ENCODE data around the gene NAV3. TPM values are rescaled to one million over a fixed set of nuclear protein-coding genes. Genes with fewer than 3 reads are reported as not detected.

Gene NAV3
- total and polyA plus RNA-seq, 4 donors, result 0.22 to 1.7 (median 0.71) TPM

DNA sequence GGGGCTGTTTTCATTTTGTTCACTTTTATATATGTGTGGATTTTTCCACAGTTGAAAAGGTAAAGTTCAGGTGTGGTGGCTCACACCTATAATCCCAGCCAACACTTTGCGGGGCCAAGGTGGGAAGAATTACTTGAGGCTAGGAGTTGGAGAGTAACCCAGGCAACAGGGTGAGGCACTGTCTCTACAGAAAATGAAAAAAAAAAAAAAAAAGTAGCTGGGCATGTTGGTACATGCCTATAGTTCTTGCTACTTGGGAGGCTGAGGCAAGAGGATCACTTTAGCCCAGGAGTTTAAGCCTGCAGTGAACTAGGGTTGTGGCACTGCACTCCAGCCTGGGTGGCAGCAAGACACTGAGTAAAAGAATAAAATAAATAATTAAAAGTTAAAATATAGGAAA, 326.5 kb downstream of the NAV3 start:
- Histone ChIP-seq H3K9me3 (ENCODE audit: control insufficient read depth in 4 of 4, low read length in 3 of 4) (no peaks in the 10 kb centered on the region), H3K9ac (ENCODE audit: low read depth in 1 of 2, low read length in 2 of 2) (no peak overlapping the region), H3K27ac (ENCODE audit: low read depth in 1 of 2, low read length in 2 of 2) (no peak overlapping the region), H3K36me3 (ENCODE audit: control insufficient read depth in 4 of 4, insufficient read depth in 3 of 4, low read depth in 1 of 4, low read length in 3 of 4) (no peaks in the 10 kb centered on the region), H3K27me3 (ENCODE audit: control insufficient read depth in 4 of 4, insufficient read depth in 4 of 4, low read length in 3 of 4) (no peaks in the 10 kb centered on the region), H3K4me3 (ENCODE audit: low read depth in 1 of 3, low read length in 3 of 3) (no peak overlapping the region), H3K4me1 (ENCODE audit: control insufficient read depth in 4 of 4, insufficient read depth in 4 of 4, low read length in 3 of 4) (no peaks in the 10 kb centered on the region)
- TF ChIP-seq, protein P1, sequence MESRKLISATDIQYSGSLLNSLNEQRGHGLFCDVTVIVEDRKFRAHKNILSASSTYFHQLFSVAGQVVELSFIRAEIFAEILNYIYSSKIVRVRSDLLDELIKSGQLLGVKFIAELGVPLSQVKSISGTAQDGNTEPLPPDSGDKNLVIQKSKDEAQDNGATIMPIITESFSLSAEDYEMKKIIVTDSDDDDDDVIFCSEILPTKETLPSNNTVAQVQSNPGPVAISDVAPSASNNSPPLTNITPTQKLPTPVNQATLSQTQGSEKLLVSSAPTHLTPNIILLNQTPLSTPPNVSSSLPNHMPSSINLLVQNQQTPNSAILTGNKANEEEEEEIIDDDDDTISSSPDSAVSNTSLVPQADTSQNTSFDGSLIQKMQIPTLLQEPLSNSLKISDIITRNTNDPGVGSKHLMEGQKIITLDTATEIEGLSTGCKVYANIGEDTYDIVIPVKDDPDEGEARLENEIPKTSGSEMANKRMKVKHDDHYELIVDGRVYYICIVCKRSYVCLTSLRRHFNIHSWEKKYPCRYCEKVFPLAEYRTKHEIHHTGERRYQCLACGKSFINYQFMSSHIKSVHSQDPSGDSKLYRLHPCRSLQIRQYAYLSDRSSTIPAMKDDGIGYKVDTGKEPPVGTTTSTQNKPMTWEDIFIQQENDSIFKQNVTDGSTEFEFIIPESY (IDR thresholded peaks at IDR 0.05), result no peak
- TF ChIP-seq JUND (IDR thresholded peaks at IDR 0.05) (no peak), TAF1 (conservative IDR thresholded peaks at IDR 0.05) (no peak), HNF4G (IDR thresholded peaks at IDR 0.05) (no peak), SP1 (IDR thresholded peaks at IDR 0.05) (no peak)
- TF ChIP-seq, protein P2, sequence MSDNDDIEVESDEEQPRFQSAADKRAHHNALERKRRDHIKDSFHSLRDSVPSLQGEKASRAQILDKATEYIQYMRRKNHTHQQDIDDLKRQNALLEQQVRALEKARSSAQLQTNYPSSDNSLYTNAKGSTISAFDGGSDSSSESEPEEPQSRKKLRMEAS (IDR thresholded peaks at IDR 0.05), result no peak
- TF ChIP-seq, protein P3, sequence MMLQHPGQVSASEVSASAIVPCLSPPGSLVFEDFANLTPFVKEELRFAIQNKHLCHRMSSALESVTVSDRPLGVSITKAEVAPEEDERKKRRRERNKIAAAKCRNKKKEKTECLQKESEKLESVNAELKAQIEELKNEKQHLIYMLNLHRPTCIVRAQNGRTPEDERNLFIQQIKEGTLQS (IDR thresholded peaks at IDR 0.05), result no peak
- no peak for DNase-seq (ENCODE audit: low spot score)
- 95% methylated on average over 1 of the region's 1 CpG for WGBS

DNA sequence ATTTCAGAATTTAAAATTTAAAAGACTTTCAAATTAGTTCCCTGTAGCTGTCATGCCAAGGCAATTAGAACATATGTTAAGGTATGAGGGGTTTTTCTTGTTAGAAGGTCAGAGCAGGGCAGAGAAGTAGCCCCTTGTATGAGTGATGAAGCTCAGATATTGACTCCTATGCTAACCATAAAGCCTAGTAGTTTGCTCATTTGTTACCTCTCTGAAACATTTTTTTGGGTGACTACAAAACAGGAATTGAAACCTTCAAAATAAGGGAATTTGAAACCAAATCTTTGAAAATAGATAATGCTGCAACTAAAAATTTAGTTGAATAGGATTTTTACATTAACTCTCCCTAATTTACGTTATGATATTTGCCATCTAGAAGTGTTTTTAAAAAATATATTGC, 333.5 kb downstream of the NAV3 start:
- no peak overlapping the region for H3K9ac ChIP-seq (ENCODE audit: low read depth in 1 of 2, low read length in 2 of 2)
- H3K9me3 ChIP-seq (ENCODE audit: control insufficient read depth in 4 of 4, low read length in 3 of 4), result no peaks in the 10 kb centered on the region
- H3K27ac ChIP-seq (ENCODE audit: low read depth in 1 of 2, low read length in 2 of 2), result no peak overlapping the region
- no peak overlapping the region for H3K4me3 ChIP-seq (ENCODE audit: low read depth in 1 of 3, low read length in 3 of 3)
- H3K36me3 ChIP-seq (ENCODE audit: control insufficient read depth in 4 of 4, insufficient read depth in 3 of 4, low read depth in 1 of 4, low read length in 3 of 4), result no peaks in the 10 kb centered on the region
- DNase-seq (ENCODE audit: low spot score), result no peak
- no peaks in the 10 kb centered on the region for H3K27me3 ChIP-seq (ENCODE audit: control insufficient read depth in 4 of 4, insufficient read depth in 4 of 4, low read length in 3 of 4)
- TF ChIP-seq, protein P3 (IDR thresholded peaks at IDR 0.05), result no peak
- TF ChIP-seq TAF1 (conservative IDR thresholded peaks at IDR 0.05) (no peak), GABPA (IDR thresholded peaks at IDR 0.05 in 1 of 2, conservative IDR thresholded peaks at IDR 0.05 in 1 of 2) (no peak), NR2F2 (IDR thresholded peaks at IDR 0.05) (no peak)
- no peaks in the 10 kb centered on the region for H3K4me1 ChIP-seq (ENCODE audit: control insufficient read depth in 4 of 4, insufficient read depth in 4 of 4, low read length in 3 of 4)
- WGBS, result 80% methylated on average over 1 of the region's 1 CpG

DNA sequence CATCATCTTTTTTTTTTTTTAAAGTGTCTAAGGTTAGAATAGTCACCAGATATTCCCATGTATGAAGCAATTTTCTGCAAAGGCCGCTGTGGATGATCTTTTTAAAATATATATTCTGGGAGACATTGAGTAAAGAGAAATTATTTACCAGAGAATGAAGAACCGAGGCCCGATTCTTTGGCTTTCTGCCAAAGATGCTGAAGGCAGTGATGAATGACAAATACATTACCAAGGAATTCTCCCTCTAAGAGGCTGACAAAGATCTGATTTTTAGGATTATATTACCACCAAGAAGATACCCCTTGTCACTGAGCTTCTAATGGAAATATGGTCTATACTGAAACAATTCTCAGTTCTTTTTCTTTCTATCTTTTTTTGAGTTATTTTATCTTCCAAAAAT, 336.8 kb downstream of the NAV3 start:
- no peak for DNase-seq (ENCODE audit: low spot score)
- H3K4me1 ChIP-seq (ENCODE audit: control insufficient read depth in 4 of 4, insufficient read depth in 4 of 4, low read length in 3 of 4), result no peaks in the 10 kb centered on the region
- H3K4me3 ChIP-seq (ENCODE audit: low read depth in 1 of 3, low read length in 3 of 3), result no peak overlapping the region
- no peak overlapping the region for H3K27ac ChIP-seq (ENCODE audit: low read depth in 1 of 2, low read length in 2 of 2)
- H3K9me3 ChIP-seq (ENCODE audit: control insufficient read depth in 4 of 4, low read length in 3 of 4), result no peaks in the 10 kb centered on the region
- no peaks in the 10 kb centered on the region for H3K27me3 ChIP-seq (ENCODE audit: control insufficient read depth in 4 of 4, insufficient read depth in 4 of 4, low read length in 3 of 4)
- no peak overlapping the region for H3K9ac ChIP-seq (ENCODE audit: low read depth in 1 of 2, low read length in 2 of 2)
- no peaks in the 10 kb centered on the region for H3K36me3 ChIP-seq (ENCODE audit: control insufficient read depth in 4 of 4, insufficient read depth in 3 of 4, low read depth in 1 of 4, low read length in 3 of 4)
- TF ChIP-seq HNF4A (conservative IDR thresholded peaks at IDR 0.05), result no peak
- WGBS, result 58% methylated on average over 3 of the region's 3 CpGs

DNA sequence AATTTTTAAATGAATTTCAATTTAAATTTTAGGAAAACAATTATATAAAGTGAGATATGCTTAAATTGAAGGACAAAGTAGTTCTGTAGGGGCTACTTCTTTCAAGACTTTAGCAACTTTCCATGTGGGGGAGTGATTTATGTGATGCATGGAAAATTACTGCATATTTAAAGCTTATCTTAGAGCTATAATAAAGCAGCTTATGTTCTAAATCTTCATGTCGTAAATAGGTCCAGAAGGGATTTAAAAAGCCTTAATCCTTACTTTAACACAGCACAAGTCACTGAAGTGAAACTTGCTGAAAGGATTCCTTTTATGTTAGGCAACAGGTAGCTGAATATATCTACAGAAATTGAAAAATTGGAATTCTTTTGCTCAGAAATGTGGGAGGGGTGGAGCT, 340.4 kb downstream of the NAV3 start:
- no peaks in the 10 kb centered on the region for H3K27me3 ChIP-seq (ENCODE audit: control insufficient read depth in 4 of 4, insufficient read depth in 4 of 4, low read length in 3 of 4)
- no peak overlapping the region for H3K9ac ChIP-seq (ENCODE audit: low read depth in 1 of 2, low read length in 2 of 2)
- no peaks in the 10 kb centered on the region for H3K4me1 ChIP-seq (ENCODE audit: control insufficient read depth in 4 of 4, insufficient read depth in 4 of 4, low read length in 3 of 4)
- H3K9me3 ChIP-seq (ENCODE audit: control insufficient read depth in 4 of 4, low read length in 3 of 4), result no peaks in the 10 kb centered on the region
- no peak overlapping the region for H3K27ac ChIP-seq (ENCODE audit: low read depth in 1 of 2, low read length in 2 of 2)
- H3K36me3 ChIP-seq (ENCODE audit: control insufficient read depth in 4 of 4, insufficient read depth in 3 of 4, low read depth in 1 of 4, low read length in 3 of 4), result no peaks in the 10 kb centered on the region
- WGBS, result 53% methylated on average over 1 of the region's 1 CpG
- H3K4me3 ChIP-seq (ENCODE audit: low read depth in 1 of 3, low read length in 3 of 3), result no peak overlapping the region
- no peak for DNase-seq (ENCODE audit: low spot score)
- TF ChIP-seq FOXA1 (IDR thresholded peaks at IDR 0.05) (no peak), EGR1 (IDR thresholded peaks at IDR 0.05; ENCODE audit: low read depth in 2 of 2) (no peak), TAF1 (conservative IDR thresholded peaks at IDR 0.05) (no peak), RAD21 (IDR thresholded peaks at IDR 0.05) (no peak), JUND (IDR thresholded peaks at IDR 0.05) (no peak), SP1 (IDR thresholded peaks at IDR 0.05) (no peak), HNF4G (IDR thresholded peaks at IDR 0.05) (no peak), HNF4A (conservative IDR thresholded peaks at IDR 0.05) (no peak), NR2F2 (IDR thresholded peaks at IDR 0.05) (no peak)
- TF ChIP-seq, protein P4, sequence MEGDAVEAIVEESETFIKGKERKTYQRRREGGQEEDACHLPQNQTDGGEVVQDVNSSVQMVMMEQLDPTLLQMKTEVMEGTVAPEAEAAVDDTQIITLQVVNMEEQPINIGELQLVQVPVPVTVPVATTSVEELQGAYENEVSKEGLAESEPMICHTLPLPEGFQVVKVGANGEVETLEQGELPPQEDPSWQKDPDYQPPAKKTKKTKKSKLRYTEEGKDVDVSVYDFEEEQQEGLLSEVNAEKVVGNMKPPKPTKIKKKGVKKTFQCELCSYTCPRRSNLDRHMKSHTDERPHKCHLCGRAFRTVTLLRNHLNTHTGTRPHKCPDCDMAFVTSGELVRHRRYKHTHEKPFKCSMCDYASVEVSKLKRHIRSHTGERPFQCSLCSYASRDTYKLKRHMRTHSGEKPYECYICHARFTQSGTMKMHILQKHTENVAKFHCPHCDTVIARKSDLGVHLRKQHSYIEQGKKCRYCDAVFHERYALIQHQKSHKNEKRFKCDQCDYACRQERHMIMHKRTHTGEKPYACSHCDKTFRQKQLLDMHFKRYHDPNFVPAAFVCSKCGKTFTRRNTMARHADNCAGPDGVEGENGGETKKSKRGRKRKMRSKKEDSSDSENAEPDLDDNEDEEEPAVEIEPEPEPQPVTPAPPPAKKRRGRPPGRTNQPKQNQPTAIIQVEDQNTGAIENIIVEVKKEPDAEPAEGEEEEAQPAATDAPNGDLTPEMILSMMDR (IDR thresholded peaks at IDR 0.05; ENCODE audit: low read depth, low read length, missing input control), result no peak
- TF ChIP-seq, protein P5, sequence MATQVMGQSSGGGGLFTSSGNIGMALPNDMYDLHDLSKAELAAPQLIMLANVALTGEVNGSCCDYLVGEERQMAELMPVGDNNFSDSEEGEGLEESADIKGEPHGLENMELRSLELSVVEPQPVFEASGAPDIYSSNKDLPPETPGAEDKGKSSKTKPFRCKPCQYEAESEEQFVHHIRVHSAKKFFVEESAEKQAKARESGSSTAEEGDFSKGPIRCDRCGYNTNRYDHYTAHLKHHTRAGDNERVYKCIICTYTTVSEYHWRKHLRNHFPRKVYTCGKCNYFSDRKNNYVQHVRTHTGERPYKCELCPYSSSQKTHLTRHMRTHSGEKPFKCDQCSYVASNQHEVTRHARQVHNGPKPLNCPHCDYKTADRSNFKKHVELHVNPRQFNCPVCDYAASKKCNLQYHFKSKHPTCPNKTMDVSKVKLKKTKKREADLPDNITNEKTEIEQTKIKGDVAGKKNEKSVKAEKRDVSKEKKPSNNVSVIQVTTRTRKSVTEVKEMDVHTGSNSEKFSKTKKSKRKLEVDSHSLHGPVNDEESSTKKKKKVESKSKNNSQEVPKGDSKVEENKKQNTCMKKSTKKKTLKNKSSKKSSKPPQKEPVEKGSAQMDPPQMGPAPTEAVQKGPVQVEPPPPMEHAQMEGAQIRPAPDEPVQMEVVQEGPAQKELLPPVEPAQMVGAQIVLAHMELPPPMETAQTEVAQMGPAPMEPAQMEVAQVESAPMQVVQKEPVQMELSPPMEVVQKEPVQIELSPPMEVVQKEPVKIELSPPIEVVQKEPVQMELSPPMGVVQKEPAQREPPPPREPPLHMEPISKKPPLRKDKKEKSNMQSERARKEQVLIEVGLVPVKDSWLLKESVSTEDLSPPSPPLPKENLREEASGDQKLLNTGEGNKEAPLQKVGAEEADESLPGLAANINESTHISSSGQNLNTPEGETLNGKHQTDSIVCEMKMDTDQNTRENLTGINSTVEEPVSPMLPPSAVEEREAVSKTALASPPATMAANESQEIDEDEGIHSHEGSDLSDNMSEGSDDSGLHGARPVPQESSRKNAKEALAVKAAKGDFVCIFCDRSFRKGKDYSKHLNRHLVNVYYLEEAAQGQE (IDR thresholded peaks at IDR 0.05), result no peak
- TF ChIP-seq, protein P2 (IDR thresholded peaks at IDR 0.05), result no peak
